Spinal cord (tissue), 10 donors: ENCODE results near the gene ODAPH. TPM values are rescaled to one million over a fixed set of nuclear protein-coding genes. Genes with fewer than 3 reads are reported as not detected.
"Not testable (repeated sequence)": the region's sequence is repeated elsewhere in the genome, so short reads cannot be mapped to it uniquely, and the experiment has no call there.

ENCODE experiments used
- DNase-seq, 6 donors: peaks; one replicate each; pipeline versions ENCODE4 v3.0.0 to v3.0.0-alpha.2; 2013 to 2015; ENCODE audit warnings: low spot score in 6 of 6, low read depth in 4 of 6
- H3K27ac ChIP-seq: one replicate; pipeline ENCODE4 v1.5.1; 2013; ENCODE audit warnings: low read depth, low read length, control low read depth
- H3K27me3 ChIP-seq: one replicate; pipeline ENCODE4 v1.6.1; 2013; ENCODE audit warnings: low read length; ENCODE audit not compliant: control insufficient read depth, insufficient read depth
- H3K36me3 ChIP-seq: one replicate; pipeline ENCODE4 v1.6.1; 2013; ENCODE audit warnings: low read length; ENCODE audit not compliant: control insufficient read depth, insufficient read depth
- H3K4me1 ChIP-seq: one replicate; pipeline ENCODE4 v1.6.1; 2013; ENCODE audit warnings: low read length; ENCODE audit not compliant: control insufficient read depth, insufficient read depth
- H3K4me3 ChIP-seq: one replicate; pipeline ENCODE4 v1.5.1; 2013; ENCODE audit warnings: low read depth, low read length, control low read depth
- H3K9me3 ChIP-seq: one replicate; pipeline ENCODE4 v1.6.1; 2013; ENCODE audit warnings: low read length; ENCODE audit not compliant: control insufficient read depth, insufficient read depth
- WGBS: methylation state at CpG from one replicate; pipeline ENCODE4 v1.1.5; 2013; ENCODE audit warnings: missing lambda C conversion rate; ENCODE audit not compliant: insufficient coverage; 5-methylcytosine and 5-hydroxymethylcytosine counted together
- polyA plus RNA-seq, 2 donors: library from polyadenylated mRNA; unstranded; fragments of 120-200 nt; gene quantifications; one replicate each; pipeline ENCODE4 v1.2.1, GENCODE V29; 2013; ENCODE audit not compliant: insufficient read length in 2 of 2
- total RNA-seq, 2 donors: library from RNA; depleted of rRNA in 1 of 2; stranded (reverse); fragments of 120-200 nt in 1 of 2; fragments of >200 nt in 1 of 2; gene quantifications; one replicate each; pipeline versions ENCODE4 v1.2.3 to v1.2.4, GENCODE V29; 2013 to 2014
- donor health status: healthy.

Gene ODAPH
- total and polyA plus RNA-seq, 4 donors: 0.19 to 0.45 TPM; not detected in 2

GRCh38 chr4:75544220-75544619 lies 11.6 kb upstream of the ODAPH start:
- not testable (repeated sequence) for H3K27ac ChIP-seq, H3K4me1 ChIP-seq, DNase-seq, H3K9me3 ChIP-seq, H3K4me3 ChIP-seq, H3K27me3 ChIP-seq, H3K36me3 ChIP-seq
- 100% methylated on average over 6 of the region's 8 CpGs for WGBS

- no peaks in the 10 kb centered on the region for H3K4me1 ChIP-seq
- no peak overlapping the region for H3K27ac ChIP-seq
- no peak for DNase-seq
- no peaks in the 10 kb centered on the region for H3K27me3 ChIP-seq
- H3K9me3 ChIP-seq: no peaks in the 10 kb centered on the region
- peaks cover 8% of the 10 kb centered on the region for H3K36me3 ChIP-seq
- no peak overlapping the region for H3K4me3 ChIP-seq
- 94% methylated on average over 2 of the region's 3 CpGs for WGBS
Measured at GRCh38 chr4:75544870-75545269, 11.0 kb upstream of the ODAPH start.

- Histone ChIP-seq H3K27me3 (no peaks in the 10 kb centered on the region), H3K36me3 (peaks cover 8% of the 10 kb centered on the region), H3K9me3 (no peaks in the 10 kb centered on the region), H3K27ac (no peak overlapping the region), H3K4me3 (no peak overlapping the region), H3K4me1 (no peaks in the 10 kb centered on the region)
- DNase-seq: no peak
- 93% methylated on average over 5 of the region's 5 CpGs for WGBS
Measured at GRCh38 chr4:75545526-75545925, 10.3 kb upstream of the ODAPH start.

- WGBS: 63% methylated on average over 7 of the region's 15 CpGs
- H3K4me3 ChIP-seq: no peak overlapping the region
- H3K36me3 ChIP-seq: peaks cover 8% of the 10 kb centered on the region
- H3K27me3 ChIP-seq: no peaks in the 10 kb centered on the region
- no peaks in the 10 kb centered on the region for H3K4me1 ChIP-seq
- no peaks in the 10 kb centered on the region for H3K9me3 ChIP-seq
- DNase-seq: peak in 1 of 6 donors; percentile 27
- no peak overlapping the region for H3K27ac ChIP-seq
Measured at GRCh38 chr4:75547647-75548387, 8.0 kb upstream of the ODAPH start.

- Histone ChIP-seq H3K4me1 (no peaks in the 10 kb centered on the region), H3K36me3 (peaks cover 8% of the 10 kb centered on the region), H3K9me3 (no peaks in the 10 kb centered on the region), H3K27me3 (no peaks in the 10 kb centered on the region), H3K4me3 (no peak overlapping the region), H3K27ac (no peak overlapping the region)
- no peak for DNase-seq
- 100% methylated on average over 2 of the region's 2 CpGs for WGBS
Measured at GRCh38 chr4:75549019-75549418, 6.8 kb upstream of the ODAPH start.

GRCh38 chr4:75552452-75552851 lies 3.4 kb upstream of the ODAPH start:
- Histone ChIP-seq H3K9me3 (no peaks in the 10 kb centered on the region), H3K27ac (no peak overlapping the region), H3K36me3 (no peaks in the 10 kb centered on the region), H3K4me3 (no peak overlapping the region), H3K4me1 (no peaks in the 10 kb centered on the region), H3K27me3 (no peaks in the 10 kb centered on the region)
- DNase-seq: no peak

DNA sequence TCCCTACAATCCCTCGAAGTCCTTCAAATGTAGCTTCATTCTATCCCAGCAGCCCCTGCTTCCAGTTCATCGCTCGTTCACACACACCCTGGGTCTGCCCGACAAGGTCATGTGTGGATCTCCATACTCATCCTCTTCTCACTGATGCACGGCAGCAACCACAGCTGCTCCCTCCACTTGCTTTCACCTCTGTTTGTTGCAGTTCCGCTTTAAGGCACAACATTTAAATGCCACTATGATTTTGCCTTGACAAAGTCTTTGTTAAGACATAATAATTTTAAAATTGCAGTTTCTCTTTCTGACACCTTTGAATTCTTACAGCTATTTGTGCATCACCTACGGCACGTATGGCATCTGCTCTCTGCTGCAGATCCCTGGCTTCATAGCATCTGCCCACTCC lies 1.8 kb downstream of the ODAPH start:
- H3K4me3 ChIP-seq: no peak overlapping the region
- H3K27me3 ChIP-seq: no peaks in the 10 kb centered on the region
- no peaks in the 10 kb centered on the region for H3K9me3 ChIP-seq
- 84% methylated on average over 7 of the region's 8 CpGs for WGBS
- no peak for DNase-seq
- no peaks in the 10 kb centered on the region for H3K4me1 ChIP-seq
- no peaks in the 10 kb centered on the region for H3K36me3 ChIP-seq
- no peak overlapping the region for H3K27ac ChIP-seq

DNA sequence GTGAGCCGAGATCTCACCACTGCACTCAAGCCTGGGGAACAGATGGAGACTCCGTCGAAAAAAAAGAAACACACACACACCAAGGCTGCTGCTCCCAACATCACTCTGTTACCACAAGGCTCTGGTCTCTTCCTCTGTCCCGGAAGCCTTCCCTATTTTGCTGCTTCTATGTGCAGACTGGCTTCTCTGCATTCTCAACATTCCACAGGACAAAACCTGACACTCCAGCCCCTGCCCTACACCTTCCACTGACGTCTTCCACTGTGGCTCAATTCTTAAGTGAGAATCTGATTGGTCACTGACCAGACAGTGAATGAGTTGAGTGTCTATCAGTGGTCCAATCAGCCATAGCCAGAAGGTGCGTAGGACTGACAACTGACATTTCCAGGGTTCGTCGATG lies 5.9 kb downstream of the ODAPH start:
- H3K27me3 ChIP-seq: no peaks in the 10 kb centered on the region
- no peak overlapping the region for H3K4me3 ChIP-seq
- no peaks in the 10 kb centered on the region for H3K36me3 ChIP-seq
- 79% methylated on average over 5 of the region's 8 CpGs for WGBS
- no peaks in the 10 kb centered on the region for H3K4me1 ChIP-seq
- H3K9me3 ChIP-seq: no peaks in the 10 kb centered on the region
- DNase-seq: no peak
- H3K27ac ChIP-seq: no peak overlapping the region

DNA sequence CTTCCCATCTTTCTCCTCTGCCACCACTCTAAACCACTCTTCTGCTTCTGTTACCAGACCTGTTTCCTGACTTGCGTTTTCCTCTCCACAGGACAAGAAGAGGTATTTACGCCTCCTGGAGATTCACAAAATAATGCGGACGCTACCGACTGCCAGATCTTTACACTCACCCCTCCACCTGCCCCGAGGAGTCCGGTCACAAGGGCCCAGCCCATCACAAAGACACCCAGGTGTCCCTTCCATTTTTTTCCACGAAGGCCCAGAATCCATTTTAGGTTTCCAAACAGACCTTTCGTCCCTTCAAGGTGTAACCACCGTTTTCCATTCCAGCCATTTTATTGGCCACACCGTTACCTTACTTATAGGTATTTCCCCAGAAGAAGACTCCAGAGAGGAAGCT lies 8.2 kb downstream of the ODAPH start:
- Histone ChIP-seq H3K36me3 (no peaks in the 10 kb centered on the region), H3K4me3 (no peak overlapping the region), H3K27me3 (no peaks in the 10 kb centered on the region), H3K4me1 (no peaks in the 10 kb centered on the region), H3K27ac (no peak overlapping the region), H3K9me3 (no peaks in the 10 kb centered on the region)
- DNase-seq: no peak
- 84% methylated on average over 7 of the region's 11 CpGs for WGBS

DNA sequence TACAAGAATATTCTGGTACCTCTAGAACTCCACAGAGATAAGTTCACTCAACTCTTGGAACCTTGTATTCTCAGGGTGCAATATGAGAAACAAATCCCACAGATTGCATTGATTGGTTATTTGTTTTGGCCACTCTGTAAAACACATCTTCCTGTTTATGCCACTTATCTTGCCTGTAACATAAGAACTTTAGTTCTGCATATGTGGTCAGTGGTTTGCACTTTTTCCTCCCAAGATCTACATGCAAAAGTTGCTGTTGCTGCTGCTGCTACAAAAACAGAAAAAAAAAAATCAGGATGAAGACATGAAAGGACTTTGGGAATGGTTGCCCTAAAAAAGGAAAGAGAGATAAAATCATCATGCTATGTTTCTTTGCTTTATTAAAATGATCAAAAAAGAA lies 9.6 kb downstream of the ODAPH start:
- no peak for DNase-seq
- Histone ChIP-seq H3K36me3 (no peaks in the 10 kb centered on the region), H3K9me3 (no peaks in the 10 kb centered on the region), H3K27ac (no peak overlapping the region), H3K27me3 (no peaks in the 10 kb centered on the region), H3K4me1 (no peaks in the 10 kb centered on the region), H3K4me3 (no peak overlapping the region)
